ENCODE measurements around the gene CBL.

DNA sequence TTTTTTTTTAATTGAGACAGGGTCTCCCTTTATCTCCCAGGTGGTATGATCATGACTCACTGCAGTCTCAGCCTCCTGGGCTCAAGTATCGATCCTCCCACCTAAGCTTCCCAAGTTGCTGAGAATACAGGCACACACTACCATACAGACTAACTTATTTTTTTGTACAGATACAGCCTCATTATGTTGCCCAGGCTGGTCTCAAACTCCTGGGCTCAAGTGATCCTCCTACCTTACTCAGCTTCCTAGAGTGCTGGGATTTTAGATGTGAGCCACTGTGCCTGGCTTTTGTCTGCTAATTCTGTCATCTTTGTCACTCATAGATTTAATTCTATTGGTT lies 43.5 kb downstream of the CBL start:
- TF ChIP-seq, protein P1, sequence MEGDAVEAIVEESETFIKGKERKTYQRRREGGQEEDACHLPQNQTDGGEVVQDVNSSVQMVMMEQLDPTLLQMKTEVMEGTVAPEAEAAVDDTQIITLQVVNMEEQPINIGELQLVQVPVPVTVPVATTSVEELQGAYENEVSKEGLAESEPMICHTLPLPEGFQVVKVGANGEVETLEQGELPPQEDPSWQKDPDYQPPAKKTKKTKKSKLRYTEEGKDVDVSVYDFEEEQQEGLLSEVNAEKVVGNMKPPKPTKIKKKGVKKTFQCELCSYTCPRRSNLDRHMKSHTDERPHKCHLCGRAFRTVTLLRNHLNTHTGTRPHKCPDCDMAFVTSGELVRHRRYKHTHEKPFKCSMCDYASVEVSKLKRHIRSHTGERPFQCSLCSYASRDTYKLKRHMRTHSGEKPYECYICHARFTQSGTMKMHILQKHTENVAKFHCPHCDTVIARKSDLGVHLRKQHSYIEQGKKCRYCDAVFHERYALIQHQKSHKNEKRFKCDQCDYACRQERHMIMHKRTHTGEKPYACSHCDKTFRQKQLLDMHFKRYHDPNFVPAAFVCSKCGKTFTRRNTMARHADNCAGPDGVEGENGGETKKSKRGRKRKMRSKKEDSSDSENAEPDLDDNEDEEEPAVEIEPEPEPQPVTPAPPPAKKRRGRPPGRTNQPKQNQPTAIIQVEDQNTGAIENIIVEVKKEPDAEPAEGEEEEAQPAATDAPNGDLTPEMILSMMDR (conservative IDR thresholded peaks at IDR 0.05 in 1 of 2, IDR thresholded peaks at IDR 0.05 in 1 of 2; ENCODE audit: extremely low read depth in 1 of 2, insufficient read depth in 1 of 2, low read depth in 1 of 2, low read length in 2 of 2) = no peak
- no peak for TF ChIP-seq EZH2 (IDR thresholded peaks at IDR 0.05; ENCODE audit: borderline replicate concordance, low read length)
